SK-N-SH treated with all-trans-retinoic acid at 6 μM for 48 hours (cell line): Measurements from ENCODE around the gene SIN3A.

ENCODE experiments used
- TCF4 ChIP-seq: fragments of 250-450 bp; sonication (Bioruptor Pico); IDR thresholded peaks from 2 replicates; pipeline ENCODE4 v1.8.0; 2021; ENCODE audit warnings: mild to moderate bottlenecking, moderate library complexity, borderline replicate concordance
- ZC3H10 ChIP-seq: fragments of 250-450 bp; sonication (Bioruptor Pico); IDR thresholded peaks from 2 replicates; pipeline ENCODE4 v1.5.1; 2021; ENCODE audit warnings: mild to moderate bottlenecking, moderate library complexity
- ZNF565 ChIP-seq: fragments of 450-650 bp; formaldehyde crosslinking; conservative IDR thresholded peaks from 2 replicates; pipeline ENCODE4 v1.5.0; 2020; ENCODE audit warnings: low read depth, mild to moderate bottlenecking, moderate library complexity
- TF ChIP-seq, protein P1 (sequence below): fragments of 250-450 bp; sonication (Bioruptor Pico); IDR thresholded peaks from 2 replicates; pipeline ENCODE4 v1.5.0; 2020; ENCODE audit warnings: mild to moderate bottlenecking, moderate library complexity

DNA sequence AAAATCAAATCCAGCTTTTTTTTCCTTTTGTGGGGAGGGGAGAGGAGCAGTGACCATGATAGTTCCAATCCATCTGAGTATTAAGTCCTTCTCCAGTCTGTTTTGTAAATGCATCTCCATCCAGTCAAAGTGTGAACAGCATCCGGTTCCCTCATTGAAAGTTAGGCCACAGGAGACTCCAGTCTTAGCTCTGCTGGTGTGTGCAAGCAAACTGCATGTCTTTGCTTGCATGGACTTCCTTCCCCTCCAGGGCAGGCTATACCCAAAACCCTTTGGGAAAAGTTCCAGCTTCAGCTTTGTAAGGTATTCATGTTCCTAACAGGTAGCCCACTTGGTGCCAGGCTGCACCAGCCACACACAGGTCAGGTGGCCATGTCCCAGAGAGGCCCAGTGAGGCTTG lies 80.0 kb downstream of the SIN3A start:
- TF ChIP-seq ZC3H10 (CRISPR knock-in tag) (no peak), TCF4 (CRISPR knock-in tag) (no peak), ZNF565 (CRISPR knock-in tag) (no peak)
- TF ChIP-seq, protein P1, sequence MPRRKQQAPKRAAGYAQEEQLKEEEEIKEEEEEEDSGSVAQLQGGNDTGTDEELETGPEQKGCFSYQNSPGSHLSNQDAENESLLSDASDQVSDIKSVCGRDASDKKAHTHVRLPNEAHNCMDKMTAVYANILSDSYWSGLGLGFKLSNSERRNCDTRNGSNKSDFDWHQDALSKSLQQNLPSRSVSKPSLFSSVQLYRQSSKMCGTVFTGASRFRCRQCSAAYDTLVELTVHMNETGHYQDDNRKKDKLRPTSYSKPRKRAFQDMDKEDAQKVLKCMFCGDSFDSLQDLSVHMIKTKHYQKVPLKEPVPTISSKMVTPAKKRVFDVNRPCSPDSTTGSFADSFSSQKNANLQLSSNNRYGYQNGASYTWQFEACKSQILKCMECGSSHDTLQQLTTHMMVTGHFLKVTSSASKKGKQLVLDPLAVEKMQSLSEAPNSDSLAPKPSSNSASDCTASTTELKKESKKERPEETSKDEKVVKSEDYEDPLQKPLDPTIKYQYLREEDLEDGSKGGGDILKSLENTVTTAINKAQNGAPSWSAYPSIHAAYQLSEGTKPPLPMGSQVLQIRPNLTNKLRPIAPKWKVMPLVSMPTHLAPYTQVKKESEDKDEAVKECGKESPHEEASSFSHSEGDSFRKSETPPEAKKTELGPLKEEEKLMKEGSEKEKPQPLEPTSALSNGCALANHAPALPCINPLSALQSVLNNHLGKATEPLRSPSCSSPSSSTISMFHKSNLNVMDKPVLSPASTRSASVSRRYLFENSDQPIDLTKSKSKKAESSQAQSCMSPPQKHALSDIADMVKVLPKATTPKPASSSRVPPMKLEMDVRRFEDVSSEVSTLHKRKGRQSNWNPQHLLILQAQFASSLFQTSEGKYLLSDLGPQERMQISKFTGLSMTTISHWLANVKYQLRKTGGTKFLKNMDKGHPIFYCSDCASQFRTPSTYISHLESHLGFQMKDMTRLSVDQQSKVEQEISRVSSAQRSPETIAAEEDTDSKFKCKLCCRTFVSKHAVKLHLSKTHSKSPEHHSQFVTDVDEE (CRISPR knock-in tag) = no peak
